Gastroesophageal sphincter (tissue), 3 donors: Measurements from ENCODE around the gene IL15.

Experiments used
- CTCF ChIP-seq, 4 experiments: fragments of 200-600 bp in 2 of 4; fragments of 450-650 bp in 2 of 4; sonication (generic) in 1 of 4; IDR thresholded peaks; one replicate each; pipeline ENCODE4 v1.5.1; 2017 to 2019; ENCODE audit warnings: antibody characterized with exemption in 4 of 4, mild to moderate bottlenecking in 2 of 4, moderate library complexity in 2 of 4
- POLR2AphosphoS5 ChIP-seq: sonication (generic); formaldehyde crosslinking; IDR thresholded peaks from one replicate; pipeline ENCODE4 v1.6.1; 2017; ENCODE audit warnings: antibody characterized with exemption

- TF ChIP-seq CTCF (IDR thresholded peaks at IDR 0.05) (no peak), POLR2AphosphoS5 (no peak)
Observed at GRCh38 chr4:141761926-141762325, 125.5 kb downstream of the IL15 start.
